ENCODE measurements around the gene SMIM28. TPM values are rescaled to one million over a fixed set of nuclear protein-coding genes. Genes with fewer than 3 reads are reported as not detected.

SMIM28 gene
- total and polyA plus RNA-seq, 2 of the 4 experiments (the other 2 are of a cell fraction) = not detected

DNA sequence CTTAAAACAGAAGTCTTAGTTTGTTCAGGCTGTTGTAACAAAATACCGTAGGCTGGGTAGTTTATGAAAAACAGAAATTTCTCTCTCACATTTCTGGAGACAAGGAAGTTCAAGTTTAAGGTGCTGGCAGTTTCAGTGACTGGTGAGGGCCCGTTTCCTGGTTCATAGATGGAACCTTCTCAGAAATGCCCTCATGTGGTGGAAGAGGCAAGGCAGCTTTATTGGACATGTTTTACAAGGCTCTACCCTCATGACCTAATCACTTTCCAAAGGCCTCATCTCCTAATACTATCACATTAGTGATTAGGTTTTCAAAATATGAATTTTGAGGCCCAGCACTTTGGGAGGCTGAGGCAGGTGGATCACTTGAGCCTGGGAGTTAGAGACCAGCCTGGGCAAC, 28.7 kb downstream of the SMIM28 start:
- ChIA-PET CTCF (interaction anchor here (0.5 kb wide), 1 partner anchor 792 kb away, joined by 4 read pairs; no protein-coding TSS in a partner anchor), POLR2A (ENCODE audit: unreplicated experiment) (no interaction called here)
- Histone ChIP-seq H2AK9ac (replicated peaks; ENCODE audit: low read depth, low read length, poor library complexity) (no peak overlapping the region), H4K8ac (ENCODE audit: low read depth in 2 of 2, low read length in 2 of 2) (no peak overlapping the region), H4K20me1 (ENCODE audit: insufficient read depth, low read length) (no peaks in the 10 kb centered on the region; the same call in 1 of the 2 replicates), H3K4me3 (ENCODE audit: insufficient read depth, low read depth, low read length) (no peak overlapping the region), H3K56ac (ENCODE audit: extremely low read depth, insufficient read depth, low read length) (no peak overlapping the region), H3K23ac (ENCODE audit: low read depth, low read length) (no peak overlapping the region), H4K91ac (ENCODE audit: insufficient read depth, low read depth, low read length) (no peak overlapping the region), H4K5ac (ENCODE audit: low read depth, low read length) (no peak overlapping the region), H3K9me1 (ENCODE audit: insufficient read depth, low read length) (peaks cover 19% of the 10 kb centered on the region), H2BK5ac (ENCODE audit: low read depth, low read length, poor library complexity, severe bottlenecking) (no peak overlapping the region), H3K18ac (ENCODE audit: low read depth, low read length) (no peak overlapping the region), H3K14ac (replicated peaks; ENCODE audit: low read depth, low read length) (no peak overlapping the region), H3K9ac (ENCODE audit: low read depth, low read length) (no peak overlapping the region), H3K4me2 (ENCODE audit: low read depth, low read length) (no peak overlapping the region), H3K4me1 (ENCODE audit: control insufficient read depth, insufficient read depth, low read length) (peaks cover 14% of the 10 kb centered on the region), H3K36me3 (ENCODE audit: control insufficient read depth, insufficient read depth, low read length) (peaks cover 23% of the 10 kb centered on the region), H3K79me1 (ENCODE audit: low read depth in 1 of 2, low read length in 2 of 2) (peaks cover 22 to 43% of the 10 kb centered on the region in 2 experiments), H2BK20ac (ENCODE audit: low read depth, low read length) (no peak overlapping the region), H2BK120ac (ENCODE audit: low read depth, low read length) (no peak overlapping the region), H3K4ac (ENCODE audit: low read depth, low read length) (no peak overlapping the region), H3K9me3 (ENCODE audit: control insufficient read depth, insufficient read depth, low read length) (no peaks in the 10 kb centered on the region), H2AFZ (replicated peaks; ENCODE audit: low read length, poor library complexity) (no peak overlapping the region), H2BK15ac (ENCODE audit: low read depth, low read length) (no peak overlapping the region), H2AK5ac (ENCODE audit: low read depth, low read length) (no peak overlapping the region), H3K27me3 (ENCODE audit: control insufficient read depth, insufficient read depth, low read length) (no peaks in the 10 kb centered on the region), H3K27ac (ENCODE audit: insufficient read depth, low read length) (no peak overlapping the region)
- no TSS peak for BruUV-seq (replicated peaks)
- dilution Hi-C loops (cut with HindIII; ENCODE audit: low sequenced_read_pairs, unreplicated experiment) = no loop called here
- intact Hi-C loops (cut with micrococcal nuclease) = no loop called here
- in situ Hi-C loops (cut with MboI; ENCODE audit: low sequenced_read_pairs) = loop anchor here (25.0 kb wide), 1 partner anchor 569 kb away; no protein-coding TSS in a partner anchor
- TF ChIP-seq RFX5 (IDR thresholded peaks at IDR 0.05; ENCODE audit: low read depth, low read length) (no peak), POLR2A (IDR thresholded peaks at IDR 0.05; ENCODE audit: low read depth, low read length) (no peak), RCOR1 (IDR thresholded peaks at IDR 0.05; ENCODE audit: insufficient replicate concordance, low read length) (no peak), NFE2L2 (IDR thresholded peaks at IDR 0.05; ENCODE audit: low read depth, low read length) (no peak), BHLHE40 (IDR thresholded peaks at IDR 0.05; ENCODE audit: low read depth, low read length) (no peak), SMC3 (IDR thresholded peaks at IDR 0.05; ENCODE audit: low read depth, low read length) (no peak), RAD21 (IDR thresholded peaks at IDR 0.05; ENCODE audit: low read length) (no peak)
- TF ChIP-seq, protein P1, sequence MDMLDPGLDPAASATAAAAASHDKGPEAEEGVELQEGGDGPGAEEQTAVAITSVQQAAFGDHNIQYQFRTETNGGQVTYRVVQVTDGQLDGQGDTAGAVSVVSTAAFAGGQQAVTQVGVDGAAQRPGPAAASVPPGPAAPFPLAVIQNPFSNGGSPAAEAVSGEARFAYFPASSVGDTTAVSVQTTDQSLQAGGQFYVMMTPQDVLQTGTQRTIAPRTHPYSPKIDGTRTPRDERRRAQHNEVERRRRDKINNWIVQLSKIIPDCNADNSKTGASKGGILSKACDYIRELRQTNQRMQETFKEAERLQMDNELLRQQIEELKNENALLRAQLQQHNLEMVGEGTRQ (IDR thresholded peaks at IDR 0.05; ENCODE audit: low read depth, low read length) = no peak
- TF ChIP-seq, protein P2, sequence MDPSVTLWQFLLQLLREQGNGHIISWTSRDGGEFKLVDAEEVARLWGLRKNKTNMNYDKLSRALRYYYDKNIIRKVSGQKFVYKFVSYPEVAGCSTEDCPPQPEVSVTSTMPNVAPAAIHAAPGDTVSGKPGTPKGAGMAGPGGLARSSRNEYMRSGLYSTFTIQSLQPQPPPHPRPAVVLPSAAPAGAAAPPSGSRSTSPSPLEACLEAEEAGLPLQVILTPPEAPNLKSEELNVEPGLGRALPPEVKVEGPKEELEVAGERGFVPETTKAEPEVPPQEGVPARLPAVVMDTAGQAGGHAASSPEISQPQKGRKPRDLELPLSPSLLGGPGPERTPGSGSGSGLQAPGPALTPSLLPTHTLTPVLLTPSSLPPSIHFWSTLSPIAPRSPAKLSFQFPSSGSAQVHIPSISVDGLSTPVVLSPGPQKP (IDR thresholded peaks at IDR 0.05; ENCODE audit: borderline replicate concordance, low read depth, low read length) = no peak
- ATAC-seq (ENCODE audit: low read depth) (no peak), DNase-seq (no peak)
- WGBS, 2 experiments (ENCODE audit: extremely low coverage in 2 of 2, insufficient read length in 1 of 2) = no CpG with 5 or more reads among the region's 2 CpGs
